Mesodermal cell (in vitro differentiated cells): Measurements from ENCODE around the gene ABCA8. TPM values are rescaled to one million over a fixed set of nuclear protein-coding genes. Genes with fewer than 3 reads are reported as not detected.
"Not testable (repeated sequence)": the region's sequence is repeated elsewhere in the genome, so short reads cannot be mapped to it uniquely, and the experiment has no call there.

Source experiments
- H3K27ac ChIP-seq: 2 replicates; pipeline ENCODE4 v1.7.0; 2013; ENCODE audit warnings: mild to moderate bottlenecking, low read depth, low read length, moderate library complexity; ENCODE audit not compliant: severe bottlenecking
- H3K36me3 ChIP-seq: 2 replicates; pipeline ENCODE4 v1.7.1; 2013; ENCODE audit warnings: mild to moderate bottlenecking, low read length, moderate library complexity; ENCODE audit not compliant: control insufficient read depth, insufficient read depth
- H3K4me1 ChIP-seq: one replicate; pipeline ENCODE4 v1.7.1; 2013; ENCODE audit warnings: mild to moderate bottlenecking, low read length; ENCODE audit not compliant: insufficient read depth, control insufficient read depth, poor library complexity, severe bottlenecking
- H3K4me3 ChIP-seq: 2 replicates; pipeline ENCODE4 v1.7.0; 2013; ENCODE audit warnings: low read length, control low read depth, mild to moderate bottlenecking; ENCODE audit not compliant: insufficient read depth, poor library complexity, severe bottlenecking; ENCODE audit errors: extremely low read depth
- H3K9me3 ChIP-seq: 2 replicates; pipeline ENCODE4 v1.7.1; 2013; ENCODE audit warnings: mild to moderate bottlenecking, low read length, moderate library complexity; ENCODE audit not compliant: control insufficient read depth
- WGBS, 2 experiments: methylation state at CpG; one replicate each; pipeline ENCODE4 v1.1.5; 2013; ENCODE audit warnings: missing lambda C conversion rate in 2 of 2; ENCODE audit not compliant: insufficient coverage in 2 of 2; 5-methylcytosine and 5-hydroxymethylcytosine counted together
- polyA plus RNA-seq, 2 experiments: library from polyadenylated mRNA; stranded (reverse); fragments of 50-300 nt; gene quantifications; one replicate each; pipeline ENCODE4 v1.2.3, GENCODE V29; 2013

Gene ABCA8
- 2.3 TPM for polyA plus RNA-seq (2013, experiment 1 of 2)
- 3.2 TPM for polyA plus RNA-seq (2013, experiment 2 of 2)

DNA sequence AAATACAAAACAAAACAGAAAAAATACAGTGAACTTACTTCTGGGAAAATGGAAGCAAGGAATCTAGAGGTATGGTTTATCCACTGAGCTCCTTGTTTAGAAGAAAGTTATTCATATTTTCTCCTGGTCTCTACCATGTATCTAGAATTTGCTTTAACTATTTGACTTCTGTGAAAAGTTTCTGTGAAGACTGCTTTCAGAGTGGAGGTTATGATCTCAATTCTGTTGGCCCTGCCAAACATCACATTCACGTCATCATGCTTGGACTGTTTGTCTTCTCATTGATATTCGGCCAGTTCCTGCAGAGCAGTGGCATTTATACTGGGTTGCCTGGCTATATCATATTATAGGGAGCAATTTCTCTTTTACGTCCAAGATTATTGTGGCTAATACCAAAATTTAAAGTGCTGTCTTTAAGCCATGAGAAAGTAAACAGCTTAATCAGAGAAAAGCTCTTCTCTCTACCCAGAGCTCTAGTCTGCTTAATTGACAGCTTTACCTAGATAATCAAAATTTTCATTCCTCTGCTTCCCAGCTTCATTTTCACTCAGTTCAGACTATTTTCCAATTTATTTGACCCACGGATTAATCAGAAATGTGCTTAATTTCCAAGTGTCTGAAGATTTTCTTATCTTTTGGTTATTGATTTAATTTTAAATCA, at the start of gene ABCA8:
Gene ABCA8, minus strand, starts transcription at position 212 of the 661 bp plus-strand sequence. CDS start 13,358 bp downstream, outside the sequence.
- no peaks in the 10 kb centered on the region for H3K4me1 ChIP-seq
- no peaks in the 10 kb centered on the region for H3K9me3 ChIP-seq
- no peak within 1 kb of the TSS for H3K27ac ChIP-seq
- H3K36me3 ChIP-seq: no peaks in the 10 kb centered on the region
- WGBS, 2 experiments: 94% methylated on average over 2 of the region's 4 CpGs; no CpG with 5 or more reads in 1 of the 2 experiments
- no peak within 1 kb of the TSS for H3K4me3 ChIP-seq

DNA sequence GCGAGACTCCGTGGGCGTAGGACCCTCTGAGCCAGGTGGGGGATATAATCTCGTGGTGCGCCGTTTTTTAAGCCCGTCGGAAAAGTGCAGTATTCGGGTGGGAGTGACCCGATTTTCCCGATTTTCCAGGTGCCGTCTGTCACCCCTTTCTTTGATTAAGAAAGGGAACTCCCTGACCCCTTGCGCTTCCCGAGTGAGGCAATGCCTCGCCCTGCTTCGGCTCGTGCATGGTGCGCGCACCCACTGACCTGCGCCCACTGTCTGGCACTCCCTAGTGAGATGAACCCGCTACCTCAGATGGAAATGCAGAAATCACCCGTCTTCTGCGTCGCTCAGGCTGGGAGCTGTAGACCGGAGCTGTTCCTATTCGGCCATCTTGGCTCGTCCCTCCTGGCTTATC, 49.6 kb upstream of the ABCA8 start:
- H3K4me1 ChIP-seq, H3K27ac ChIP-seq, H3K36me3 ChIP-seq, H3K9me3 ChIP-seq, H3K4me3 ChIP-seq: not testable (repeated sequence)
- 90 to 94% methylated on average over 6 to 14 of the region's 27 CpGs for WGBS, 2 experiments

DNA sequence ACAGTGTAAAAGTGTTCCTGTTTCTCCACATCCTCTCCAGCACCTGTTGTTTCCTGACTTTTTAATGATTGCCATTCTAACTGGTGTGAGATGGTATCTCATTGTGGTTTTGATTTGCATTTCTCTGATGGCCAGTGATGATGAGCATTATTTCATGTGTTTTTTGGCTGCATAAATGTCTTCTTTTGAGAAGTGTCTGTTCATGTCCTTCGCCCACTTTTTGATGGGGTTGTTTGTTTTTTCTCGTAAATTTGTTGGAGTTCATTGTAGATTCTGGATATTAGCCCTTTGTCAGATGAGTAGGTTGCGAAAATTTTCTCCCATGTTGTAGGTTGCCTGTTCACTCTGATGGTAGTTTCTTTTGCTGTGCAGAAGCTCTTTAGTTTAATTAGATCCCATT, 44.6 kb upstream of the ABCA8 start:
- WGBS, 2 experiments: no CpG with 5 or more reads among the region's 3 CpGs
- H3K36me3 ChIP-seq, H3K4me3 ChIP-seq, H3K27ac ChIP-seq, H3K9me3 ChIP-seq, H3K4me1 ChIP-seq: not testable (repeated sequence)

- Histone ChIP-seq H3K9me3 (no peaks in the 10 kb centered on the region), H3K4me1 (peaks cover 6% of the 10 kb centered on the region), H3K36me3 (no peaks in the 10 kb centered on the region), H3K4me3 (no peak overlapping the region), H3K27ac (no peak overlapping the region)
- WGBS, 2 experiments: 77 to 88% methylated on average over 4 of the region's 4 CpGs
These were observed 37.9 kb upstream of the ABCA8 start for GRCh38 chr17:68993112-68993511.

- peaks cover 6% of the 10 kb centered on the region for H3K4me1 ChIP-seq
- H3K27ac ChIP-seq: no peak overlapping the region
- H3K4me3 ChIP-seq: no peak overlapping the region
- 74 to 80% methylated on average over 2 to 4 of the region's 4 CpGs for WGBS, 2 experiments
- H3K9me3 ChIP-seq: no peaks in the 10 kb centered on the region
- H3K36me3 ChIP-seq: no peaks in the 10 kb centered on the region
These were observed 32.8 kb upstream of the ABCA8 start for GRCh38 chr17:68987966-68988365.

DNA sequence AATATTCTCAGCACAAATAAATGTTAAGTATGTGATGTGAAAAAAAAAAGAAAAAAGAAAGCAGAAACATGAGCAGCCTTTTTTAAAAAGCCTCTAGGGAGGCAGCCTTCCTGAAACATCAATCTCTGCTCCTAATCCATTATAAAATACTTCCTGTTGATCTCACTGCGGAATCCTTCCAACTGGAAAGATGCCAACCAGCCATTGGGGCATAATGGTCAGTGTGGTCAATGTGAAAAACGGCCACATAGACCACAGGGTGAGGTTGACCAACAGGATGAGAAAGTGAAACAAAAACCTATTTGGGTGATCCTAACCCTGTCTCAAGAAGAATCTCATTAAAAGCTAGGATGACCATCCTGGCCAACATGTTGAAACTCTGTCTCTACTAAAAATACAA, 26.1 kb upstream of the ABCA8 start:
- no peak overlapping the region for H3K27ac ChIP-seq
- H3K4me1 ChIP-seq: no peaks in the 10 kb centered on the region
- H3K9me3 ChIP-seq: no peaks in the 10 kb centered on the region
- H3K4me3 ChIP-seq: no peak overlapping the region
- 75 to 93% methylated on average over 1 to 2 of the region's 2 CpGs for WGBS, 2 experiments
- no peaks in the 10 kb centered on the region for H3K36me3 ChIP-seq

- Histone ChIP-seq H3K4me1 (no peaks in the 10 kb centered on the region), H3K27ac (no peak overlapping the region), H3K36me3 (no peaks in the 10 kb centered on the region), H3K4me3 (no peak overlapping the region), H3K9me3 (no peaks in the 10 kb centered on the region)
- WGBS, 2 experiments: 75 to 100% methylated on average over 1 of the region's 3 CpGs
These were observed 18.1 kb upstream of the ABCA8 start for GRCh38 chr17:68973098-68973846.

DNA sequence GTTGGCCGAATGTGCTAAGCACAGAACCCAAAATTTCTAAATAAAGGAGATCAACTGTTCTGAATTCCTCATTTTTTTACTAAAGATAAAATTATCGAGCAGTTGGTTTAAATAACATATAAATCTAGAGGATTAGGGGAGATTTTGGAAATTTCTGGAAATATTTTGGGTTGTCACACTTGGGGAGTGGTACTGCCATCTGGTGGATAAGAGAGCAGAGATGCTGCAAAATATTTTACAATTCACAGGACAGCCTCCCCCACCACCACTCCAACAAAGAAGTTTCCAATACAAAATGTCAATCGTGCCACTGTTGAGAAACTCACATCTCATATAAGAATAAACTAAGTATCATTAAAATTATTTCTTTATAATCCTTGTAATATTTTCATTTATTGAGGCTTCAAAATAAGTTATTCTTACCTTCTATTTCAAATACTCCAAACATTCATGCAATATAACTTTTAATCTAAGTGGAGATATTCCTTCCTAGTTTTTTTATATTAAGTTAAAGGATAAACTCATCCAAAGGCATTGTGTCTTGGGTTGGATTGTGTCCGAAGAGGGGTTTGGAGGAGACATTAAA, 17.0 kb upstream of the ABCA8 start:
- no peaks in the 10 kb centered on the region for H3K9me3 ChIP-seq
- H3K27ac ChIP-seq: no peak overlapping the region
- H3K4me1 ChIP-seq: no peaks in the 10 kb centered on the region
- WGBS, 2 experiments: no CpG with 5 or more reads among the region's 4 CpGs
- no peak overlapping the region for H3K4me3 ChIP-seq
- no peaks in the 10 kb centered on the region for H3K36me3 ChIP-seq

DNA sequence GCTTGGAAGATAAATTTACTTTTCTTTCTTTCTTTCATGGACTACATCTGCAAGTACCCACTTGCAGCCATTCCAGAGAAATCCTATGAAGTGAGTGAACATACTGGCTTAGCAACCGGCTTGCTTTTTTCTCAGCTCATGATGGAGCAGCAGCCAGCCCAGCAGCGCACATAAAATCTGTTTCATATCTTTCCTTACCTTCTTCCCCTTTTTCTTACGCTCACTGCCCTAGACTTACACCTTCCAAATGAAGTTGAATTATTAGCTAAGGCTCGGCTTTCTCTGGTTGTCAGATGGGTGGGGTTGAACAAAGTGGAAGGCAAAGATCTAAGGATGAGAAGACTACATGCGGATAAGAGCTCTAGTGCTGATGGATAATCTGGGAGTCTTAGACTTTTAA, 13.9 kb upstream of the ABCA8 start:
- Histone ChIP-seq H3K9me3 (no peaks in the 10 kb centered on the region), H3K4me3 (no peak overlapping the region), H3K4me1 (no peaks in the 10 kb centered on the region), H3K36me3 (no peaks in the 10 kb centered on the region), H3K27ac (no peak overlapping the region)
- 94 to 100% methylated on average over 2 to 4 of the region's 5 CpGs for WGBS, 2 experiments

- no peak overlapping the region for H3K27ac ChIP-seq
- H3K36me3 ChIP-seq: no peaks in the 10 kb centered on the region
- 91 to 100% methylated on average over 3 of the region's 4 CpGs for WGBS, 2 experiments
- H3K9me3 ChIP-seq: no peaks in the 10 kb centered on the region
- no peaks in the 10 kb centered on the region for H3K4me1 ChIP-seq
- no peak overlapping the region for H3K4me3 ChIP-seq
These were observed 8.8 kb upstream of the ABCA8 start for GRCh38 chr17:68963958-68964357.
